ENCODE results near the gene CD28. TPM values are rescaled to one million over a fixed set of nuclear protein-coding genes. Genes with fewer than 3 reads are reported as not detected.
A peak's percentile ranks its signal among the peaks of the same experiment; 100 is the strongest.
"Not testable (repeated sequence)": the region's sequence is repeated elsewhere in the genome, so short reads cannot be mapped to it uniquely, and the experiment has no call there.

The CD28 gene
- polyA plus RNA-seq, 1 donor = 3.4 TPM

- DNase-seq (ENCODE audit: low read depth) = no peak
These were observed 19.3 kb upstream of the CD28 start for GRCh38 chr2:203687165-203687564.

DNA sequence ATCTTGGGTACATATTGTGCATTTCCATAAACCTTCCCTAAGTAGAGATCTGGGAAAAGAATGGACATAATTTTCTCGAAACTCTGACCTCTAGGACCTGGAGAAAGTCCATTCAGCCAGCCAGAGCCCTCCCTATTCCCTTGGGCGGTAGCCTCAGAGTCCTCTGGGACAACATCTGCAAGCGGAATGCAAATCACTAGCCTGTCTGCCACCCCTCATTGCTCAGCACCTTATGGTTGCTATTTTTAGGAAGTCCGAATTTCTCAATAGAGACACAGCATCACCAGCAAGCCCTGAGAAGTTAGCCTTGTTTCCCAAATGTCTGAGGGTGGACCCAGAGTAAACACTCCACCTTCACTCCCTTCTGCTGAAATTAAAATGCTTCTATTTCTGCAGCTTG, 17.6 kb upstream of the CD28 start:
- DNase-seq (ENCODE audit: low read depth) = no peak

- DNase-seq (ENCODE audit: low read depth) = no peak
These were observed 16.9 kb upstream of the CD28 start for GRCh38 chr2:203689426-203690116.

DNA sequence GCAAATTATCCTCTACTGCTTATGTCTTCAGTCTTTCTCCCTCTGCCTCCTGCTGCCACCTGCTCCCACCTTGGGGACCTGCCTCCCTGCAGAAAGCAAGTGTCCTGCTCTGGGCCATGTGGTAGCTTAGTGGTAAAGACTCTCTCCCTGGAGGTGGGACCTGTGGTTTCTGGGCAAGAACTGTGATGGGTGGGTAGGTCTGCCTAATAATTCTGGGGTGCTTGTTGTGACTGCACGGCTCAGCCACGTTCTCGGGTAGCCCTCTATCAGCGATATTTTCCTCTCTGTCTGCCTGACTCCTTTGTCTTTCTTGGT, 16.4 kb upstream of the CD28 start:
- no peak for DNase-seq (ENCODE audit: low read depth)

DNA sequence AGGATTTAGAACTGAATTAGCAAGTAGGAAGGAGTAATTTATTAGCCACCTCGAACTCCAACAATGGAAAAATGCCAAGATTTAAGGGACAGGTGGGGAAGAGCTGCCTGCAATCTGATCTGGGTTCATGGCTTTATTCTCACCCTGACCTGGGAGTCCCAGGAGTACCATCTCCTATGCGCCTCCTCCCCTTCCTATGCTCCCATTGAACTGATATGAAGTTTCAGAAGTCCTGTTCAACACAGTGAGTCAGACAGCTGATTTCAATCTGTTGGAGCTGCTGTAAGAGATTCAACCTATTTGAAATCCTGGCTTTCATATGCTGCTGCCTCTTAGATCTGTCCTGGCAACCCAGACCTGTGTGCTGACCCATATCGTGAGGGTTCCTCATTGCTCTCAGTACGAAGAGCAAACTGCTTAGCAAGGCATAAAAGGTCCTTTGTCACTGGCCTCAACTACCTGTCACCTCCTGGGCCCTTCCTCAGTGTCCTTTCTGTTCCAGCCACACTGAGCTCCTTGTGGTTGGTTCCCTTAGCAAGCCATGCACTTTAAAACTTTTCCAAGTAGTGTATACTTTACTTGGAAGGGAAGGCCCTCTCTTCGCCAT, 15.9 kb upstream of the CD28 start:
- no peak for DNase-seq (ENCODE audit: low read depth)

GRCh38 chr2:203691149-203691548, 15.3 kb upstream of the CD28 start:
- DNase-seq (ENCODE audit: low read depth) = no peak

DNA sequence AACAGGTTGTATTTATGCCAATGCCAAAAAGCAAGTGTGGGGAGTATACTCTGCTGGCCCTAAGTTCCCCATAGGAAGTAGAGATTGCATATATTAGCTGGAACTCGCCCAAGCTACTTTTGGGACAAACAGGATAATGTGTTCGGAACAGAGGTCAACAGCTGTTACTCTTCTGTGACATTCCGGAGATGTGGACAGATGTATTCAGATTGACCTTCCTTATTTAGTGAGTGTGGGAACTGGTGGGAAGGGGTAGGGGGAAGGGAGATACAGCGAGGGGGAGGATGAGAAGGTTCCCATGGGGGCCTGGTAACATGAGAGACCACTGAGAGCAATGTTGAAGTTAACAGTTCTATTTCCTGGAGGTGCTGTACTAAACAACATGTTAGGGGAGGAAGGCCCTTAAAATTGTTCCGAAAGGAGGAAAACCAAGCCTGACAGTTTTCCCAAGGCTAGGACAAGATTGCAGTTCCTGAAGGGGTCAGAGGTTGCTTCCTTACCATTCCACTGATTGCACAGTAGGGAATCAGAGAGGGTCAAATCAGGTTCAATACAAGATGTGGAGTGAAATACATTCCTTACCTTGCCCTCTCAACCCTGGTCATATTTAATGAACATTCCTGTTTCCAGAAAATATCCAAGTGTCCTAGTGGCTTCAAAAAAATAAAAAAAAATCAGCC, 14.3 kb upstream of the CD28 start:
- DNase-seq (ENCODE audit: low read depth) = peak; percentile 50

- DNase-seq (ENCODE audit: low read depth) = no peak
These were observed 13.1 kb upstream of the CD28 start for GRCh38 chr2:203693242-203693879.

DNA sequence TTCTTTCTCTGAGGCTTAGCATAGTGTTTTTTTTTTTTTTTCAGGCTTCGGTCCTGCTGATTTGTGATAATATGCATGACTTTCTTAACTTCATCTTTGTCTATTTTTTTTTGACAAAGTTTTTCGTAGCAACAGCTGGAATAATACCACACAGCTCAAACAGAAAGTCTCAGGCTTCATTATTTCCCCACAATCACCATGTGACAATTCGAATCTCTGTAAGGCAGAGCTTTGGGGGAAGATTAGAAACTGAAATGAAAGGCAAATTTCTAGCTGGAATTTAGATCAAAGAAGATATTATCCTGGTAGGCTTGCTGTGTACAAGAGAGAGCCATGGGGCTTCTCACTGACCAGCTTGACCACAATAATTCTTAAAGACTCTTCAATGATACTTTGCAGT, 12.2 kb upstream of the CD28 start:
- no peak for DNase-seq (ENCODE audit: low read depth)

DNA sequence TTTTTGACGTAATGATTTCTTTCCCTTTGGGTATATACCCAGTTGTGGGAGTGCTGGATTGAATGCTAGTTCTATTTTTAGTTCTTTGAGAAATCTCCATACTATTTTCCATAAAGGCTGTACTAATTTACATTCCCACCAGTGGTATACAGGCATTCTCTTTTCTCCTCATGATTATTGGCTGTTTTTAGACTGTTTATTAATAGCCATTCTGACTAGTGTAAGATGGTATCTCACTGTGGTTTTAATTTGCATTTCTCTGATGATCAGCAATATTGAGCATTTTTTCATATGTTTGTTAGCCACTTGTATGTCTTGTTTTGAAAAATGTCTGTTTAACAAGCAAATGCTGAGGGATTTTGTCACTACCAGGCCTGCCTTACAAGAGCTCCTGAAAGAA, 9.2 kb upstream of the CD28 start:
- no peak for DNase-seq (ENCODE audit: low read depth)

DNA sequence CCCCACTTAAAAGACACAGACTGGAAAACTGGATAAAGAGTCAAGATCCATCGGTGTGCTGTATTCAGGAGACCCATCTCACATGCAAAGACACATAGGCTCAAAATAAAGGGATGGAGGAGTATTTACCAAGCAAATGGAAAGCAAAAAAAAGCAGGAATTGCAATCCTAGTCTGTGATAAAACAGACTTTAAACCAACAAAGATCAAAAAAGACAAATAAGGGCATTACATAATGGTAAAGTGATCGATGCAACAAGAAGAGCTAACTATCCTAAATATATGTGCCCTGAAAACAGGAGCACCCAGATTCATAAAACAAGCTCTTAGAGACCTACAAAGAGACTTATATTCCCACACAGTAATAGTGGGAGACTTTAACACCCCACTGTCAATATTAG, 8.7 kb upstream of the CD28 start:
- DNase-seq (ENCODE audit: low read depth) = not testable (repeated sequence)

DNA sequence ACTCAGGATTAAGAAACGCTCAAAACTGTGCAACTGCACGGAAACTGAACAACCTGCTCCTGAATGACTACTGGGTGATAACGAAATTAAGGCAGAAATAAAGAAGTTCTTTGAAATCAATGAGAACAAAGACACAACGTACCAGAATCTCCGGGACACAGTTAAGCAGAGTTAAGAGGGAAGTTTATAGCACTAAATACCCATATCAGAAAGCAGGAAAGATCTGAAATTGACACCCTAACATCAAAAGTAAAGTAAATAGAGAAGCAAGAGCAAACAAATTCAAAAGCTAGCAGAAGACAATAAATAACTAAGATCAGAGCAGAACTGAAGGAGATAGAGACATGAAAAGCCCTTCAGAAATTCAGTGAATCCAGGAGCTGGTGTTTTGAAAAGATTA, 8.0 kb upstream of the CD28 start:
- not testable (repeated sequence) for DNase-seq (ENCODE audit: low read depth)

- no peak for DNase-seq (ENCODE audit: low read depth)
These were observed 2.0 kb upstream of the CD28 start for GRCh38 chr2:203704430-203704829.

DNA sequence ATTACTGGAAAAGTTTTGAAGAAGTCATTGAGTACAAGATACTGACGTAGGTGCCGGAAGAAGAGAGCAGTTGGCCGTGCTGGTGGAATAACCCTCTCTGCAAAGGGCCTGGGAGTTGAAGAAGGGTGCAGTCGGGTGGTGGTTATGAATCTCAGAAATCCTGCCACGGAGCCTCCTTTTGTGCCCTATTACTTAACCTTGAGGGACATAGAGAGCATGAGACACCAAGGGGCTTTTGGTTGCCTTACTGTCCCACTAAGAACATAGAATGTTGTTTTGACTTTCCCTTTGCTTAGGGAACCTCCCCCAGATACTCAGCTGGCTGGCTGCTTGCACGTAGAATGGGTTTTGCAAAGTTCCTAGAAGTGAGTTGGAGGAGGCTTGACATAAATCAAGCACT, 1.3 kb upstream of the CD28 start:
- DNase-seq (ENCODE audit: low read depth) = no peak

GRCh38 chr2:203707530-203707929, 1.1 kb downstream of the CD28 start:
- no peak for DNase-seq (ENCODE audit: low read depth)

GRCh38 chr2:203708846-203709396, 2.5 kb downstream of the CD28 start:
- DNase-seq (ENCODE audit: low read depth) = no peak

GRCh38 chr2:203709416-203710040, 3.1 kb downstream of the CD28 start:
- no peak for DNase-seq (ENCODE audit: low read depth)

- DNase-seq (ENCODE audit: low read depth) = no peak
These were observed 3.8 kb downstream of the CD28 start for GRCh38 chr2:203710226-203710625.

GRCh38 chr2:203710952-203711351, 4.5 kb downstream of the CD28 start:
- no peak for DNase-seq (ENCODE audit: low read depth)

GRCh38 chr2:203711399-203711798, 5.0 kb downstream of the CD28 start:
- DNase-seq (ENCODE audit: low read depth) = no peak

DNA sequence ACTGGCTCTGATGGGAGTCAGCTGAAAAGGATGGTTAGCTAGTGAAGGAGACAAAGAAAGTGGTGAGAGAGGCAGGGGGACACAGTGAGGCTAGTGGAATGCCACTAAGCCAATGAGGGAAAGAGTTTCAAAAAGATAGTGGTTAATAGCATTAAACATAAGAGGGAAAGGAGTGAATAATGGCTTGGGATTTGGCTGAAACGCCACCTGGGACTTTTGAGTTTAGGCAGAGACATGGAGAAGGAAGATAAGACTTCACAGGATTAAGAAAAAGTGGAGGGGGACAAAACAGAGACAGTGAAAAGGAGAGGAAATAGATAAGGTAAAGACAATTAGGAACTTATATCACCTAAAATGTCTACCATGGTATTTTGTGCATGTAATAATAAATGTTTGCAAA, 6.9 kb downstream of the CD28 start:
- no peak for DNase-seq (ENCODE audit: low read depth)

DNA sequence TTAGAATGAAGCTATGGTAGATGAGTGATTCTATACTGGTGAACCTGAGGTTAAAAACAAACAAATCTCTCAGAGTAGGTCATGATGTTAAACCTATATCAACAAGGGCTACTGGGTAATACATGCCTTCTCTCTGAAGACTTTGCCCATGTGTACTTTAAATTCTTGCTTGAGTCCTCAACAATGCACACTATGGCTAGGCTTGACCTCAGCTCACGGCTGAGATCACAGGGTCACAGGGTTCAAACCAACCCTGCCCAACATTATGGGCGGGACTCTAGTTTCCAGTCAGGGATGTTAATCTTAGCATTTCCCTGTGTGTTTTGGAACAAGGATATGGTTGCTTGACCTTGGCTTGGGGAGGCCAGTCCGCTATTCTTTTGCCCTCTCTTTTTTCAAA, 7.7 kb downstream of the CD28 start:
- no peak for DNase-seq (ENCODE audit: low read depth)
